ENCODE results near the gene IKZF2.

- TF ChIP-seq, protein P1, sequence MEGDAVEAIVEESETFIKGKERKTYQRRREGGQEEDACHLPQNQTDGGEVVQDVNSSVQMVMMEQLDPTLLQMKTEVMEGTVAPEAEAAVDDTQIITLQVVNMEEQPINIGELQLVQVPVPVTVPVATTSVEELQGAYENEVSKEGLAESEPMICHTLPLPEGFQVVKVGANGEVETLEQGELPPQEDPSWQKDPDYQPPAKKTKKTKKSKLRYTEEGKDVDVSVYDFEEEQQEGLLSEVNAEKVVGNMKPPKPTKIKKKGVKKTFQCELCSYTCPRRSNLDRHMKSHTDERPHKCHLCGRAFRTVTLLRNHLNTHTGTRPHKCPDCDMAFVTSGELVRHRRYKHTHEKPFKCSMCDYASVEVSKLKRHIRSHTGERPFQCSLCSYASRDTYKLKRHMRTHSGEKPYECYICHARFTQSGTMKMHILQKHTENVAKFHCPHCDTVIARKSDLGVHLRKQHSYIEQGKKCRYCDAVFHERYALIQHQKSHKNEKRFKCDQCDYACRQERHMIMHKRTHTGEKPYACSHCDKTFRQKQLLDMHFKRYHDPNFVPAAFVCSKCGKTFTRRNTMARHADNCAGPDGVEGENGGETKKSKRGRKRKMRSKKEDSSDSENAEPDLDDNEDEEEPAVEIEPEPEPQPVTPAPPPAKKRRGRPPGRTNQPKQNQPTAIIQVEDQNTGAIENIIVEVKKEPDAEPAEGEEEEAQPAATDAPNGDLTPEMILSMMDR (IDR thresholded peaks at IDR 0.05) = no peak
- TF ChIP-seq POLR2A (IDR thresholded peaks at IDR 0.05) = no peak
Measured at GRCh38 chr2:213166109-213166508, 14.7 kb upstream of the IKZF2 start.
